Esophagus (tissue), 2 donors: ENCODE data around the gene NFIA. TPM values are rescaled to one million over a fixed set of nuclear protein-coding genes. Genes with fewer than 3 reads are reported as not detected.
A peak's percentile ranks its signal among the peaks of the same experiment; 100 is the strongest.

Experiments
- H3K27ac ChIP-seq, 2 donors: one replicate each; pipeline ENCODE4 v1.5.1; 2013; ENCODE audit warnings: low read depth in 2 of 2, mild to moderate bottlenecking in 2 of 2, inconsistent platforms in 1 of 2, low read length in 1 of 2, moderate library complexity in 1 of 2
- H3K27me3 ChIP-seq, 2 donors: one replicate each; pipeline ENCODE4 v1.6.1; 2013; ENCODE audit warnings: low read length in 2 of 2, control low read depth in 1 of 2, mild to moderate bottlenecking in 1 of 2; ENCODE audit not compliant: insufficient read depth in 2 of 2, control insufficient read depth in 1 of 2
- H3K36me3 ChIP-seq, 2 donors: one replicate each; pipeline ENCODE4 v1.6.1; 2013; ENCODE audit warnings: low read length in 1 of 2; ENCODE audit not compliant: control insufficient read depth in 2 of 2, insufficient read depth in 2 of 2
- H3K4me1 ChIP-seq, 2 donors: one replicate each; pipeline ENCODE4 v1.6.1; 2013; ENCODE audit warnings: low read length in 1 of 2; ENCODE audit not compliant: control insufficient read depth in 2 of 2, insufficient read depth in 2 of 2
- H3K4me3 ChIP-seq, 2 donors: one replicate each; pipeline ENCODE4 v1.5.1; 2013; ENCODE audit warnings: low read length in 2 of 2, mild to moderate bottlenecking in 2 of 2, low read depth in 1 of 2, moderate library complexity in 1 of 2
- H3K9me3 ChIP-seq, 2 donors: one replicate each; pipeline ENCODE4 v1.6.1; 2013; ENCODE audit warnings: mild to moderate bottlenecking in 2 of 2, low read depth in 1 of 2, low read length in 1 of 2, moderate library complexity in 1 of 2; ENCODE audit not compliant: control insufficient read depth in 2 of 2, insufficient read depth in 1 of 2
- WGBS, 2 donors: extraction: QIAGEN DNeasy Blood & Tissue Kit; methylation state at CpG; one replicate each; pipeline ENCODE4 v1.1.7; 2013; 5-methylcytosine and 5-hydroxymethylcytosine counted together
- polyA plus RNA-seq, 2 donors: library from polyadenylated mRNA; stranded (reverse); fragments of 200-250 nt; gene quantifications; one replicate each; pipeline ENCODE4 v1.2.3, GENCODE V29; 2013
- donor health status: healthy with polysubstance abuse.
- donor health status: Bipolar disorder and iron deficiency.

The NFIA gene
- polyA plus RNA-seq, 2 donors: 9.0 to 11.0 TPM

DNA sequence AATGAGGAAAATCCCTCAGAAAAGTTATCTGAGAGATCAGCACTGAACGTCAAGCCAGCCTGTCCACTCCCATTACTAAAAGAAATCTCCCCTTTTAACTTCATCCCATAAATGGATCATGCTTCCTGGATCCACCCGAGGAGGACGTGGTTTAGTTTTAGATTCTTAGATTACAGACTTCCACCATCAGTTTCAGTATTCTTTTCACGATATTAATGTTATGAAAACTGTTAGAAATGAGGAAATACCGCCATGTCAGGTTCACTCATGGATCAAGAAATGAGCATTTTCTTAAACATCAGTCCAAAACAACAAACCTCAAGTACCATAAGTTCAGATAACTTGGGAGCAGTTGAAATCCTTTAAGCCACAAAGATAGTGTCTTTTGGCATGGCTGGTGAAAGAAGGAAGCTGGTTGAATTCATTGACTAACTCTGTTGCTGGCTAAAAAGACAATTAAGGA, 49.8 kb downstream of the NFIA start:
- H3K27me3 ChIP-seq: no peaks in the 10 kb centered on the region
- H3K9me3 ChIP-seq: no peaks in the 10 kb centered on the region
- H3K27ac ChIP-seq: peak overlapping the region in 1 of 2 donors; percentile 37
- no peak overlapping the region for H3K4me3 ChIP-seq
- H3K36me3 ChIP-seq: no peaks in the 10 kb centered on the region
- WGBS, 2 donors: 41% methylated on average over 5 of the region's 5 CpGs
- H3K4me1 ChIP-seq: no peaks in the 10 kb centered on the region

DNA sequence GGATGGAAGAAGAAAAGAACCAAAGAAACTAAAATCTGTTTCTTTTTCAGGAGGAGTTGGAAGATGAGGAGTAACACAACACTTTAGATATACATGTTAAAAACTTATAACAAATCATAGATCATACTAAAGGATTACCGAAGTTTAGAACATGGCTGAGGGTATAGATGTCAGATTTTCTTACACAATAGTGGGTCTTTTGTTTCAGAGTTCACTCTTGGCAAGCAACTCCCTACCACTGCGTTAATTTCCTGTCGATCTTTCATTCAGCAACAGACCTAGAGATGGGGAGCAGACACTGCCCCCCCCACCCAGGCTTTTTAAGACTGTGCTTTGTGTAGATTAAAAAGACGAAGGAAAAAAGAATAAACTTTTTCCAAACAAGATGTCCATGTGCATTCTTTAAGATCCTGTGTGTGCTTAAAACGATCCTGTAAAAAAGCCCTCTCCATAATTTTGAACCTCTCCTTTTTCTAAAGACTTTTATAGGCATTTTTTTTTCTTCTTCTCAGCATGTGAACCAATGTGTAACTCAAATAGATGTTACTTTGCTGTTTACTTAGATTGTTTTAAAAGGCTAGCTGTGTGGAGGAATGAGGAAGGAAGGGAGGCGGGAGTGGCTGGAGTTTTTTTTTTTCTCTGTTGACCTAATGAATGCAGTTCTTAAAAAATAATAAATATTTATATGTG, 50.4 kb downstream of the NFIA start:
- Histone ChIP-seq H3K36me3 (no peaks in the 10 kb centered on the region), H3K9me3 (no peaks in the 10 kb centered on the region), H3K4me3 (peak overlapping the region in 1 of 2 donors; percentile 11), H3K4me1 (no peaks in the 10 kb centered on the region), H3K27ac (peak overlapping the region in 1 of 2 donors; percentile 37), H3K27me3 (no peaks in the 10 kb centered on the region)
- whole genome bisulfite sequencing, 2 donors: 29 to 41% methylated on average over 6 of the region's 6 CpGs

DNA sequence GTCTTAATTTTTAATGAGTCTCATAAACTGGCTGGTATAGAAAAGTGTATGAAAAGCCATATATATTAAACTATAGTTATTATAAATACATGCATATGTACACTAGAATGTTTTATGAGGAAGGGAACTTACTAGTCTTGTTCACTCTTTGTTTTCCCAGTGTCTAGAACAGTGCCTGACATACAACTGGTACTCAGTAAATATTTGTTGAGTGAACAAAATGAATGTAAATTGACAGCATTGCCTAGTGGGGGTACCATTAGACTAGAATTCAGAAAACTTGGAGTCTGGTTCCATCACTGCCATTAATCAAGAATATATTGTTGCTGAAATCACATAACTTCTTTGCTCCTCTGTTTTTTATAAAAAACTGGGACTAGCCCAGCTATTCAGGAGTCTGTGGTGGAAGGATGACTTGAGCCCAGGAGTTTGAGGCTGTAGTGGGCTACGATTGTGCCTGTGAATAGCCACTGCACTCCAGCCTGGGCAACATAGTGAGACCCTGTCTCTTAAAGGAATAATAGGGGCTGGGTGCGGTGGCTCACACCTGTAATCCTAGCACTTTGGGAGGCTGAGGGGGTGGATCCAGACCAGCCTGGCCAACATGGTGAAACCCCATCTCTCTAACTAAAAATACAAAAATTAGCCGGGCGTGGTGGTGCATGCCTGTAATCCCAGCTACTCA, 51.1 kb downstream of the NFIA start:
- H3K4me3 ChIP-seq: no peak overlapping the region
- peak overlapping the region in 1 of 2 donors; percentile 38 for H3K27ac ChIP-seq
- H3K27me3 ChIP-seq: no peaks in the 10 kb centered on the region
- H3K4me1 ChIP-seq: no peaks in the 10 kb centered on the region
- 91 to 98% methylated on average over 4 of the region's 4 CpGs for WGBS, 2 donors
- no peaks in the 10 kb centered on the region for H3K9me3 ChIP-seq
- no peaks in the 10 kb centered on the region for H3K36me3 ChIP-seq

DNA sequence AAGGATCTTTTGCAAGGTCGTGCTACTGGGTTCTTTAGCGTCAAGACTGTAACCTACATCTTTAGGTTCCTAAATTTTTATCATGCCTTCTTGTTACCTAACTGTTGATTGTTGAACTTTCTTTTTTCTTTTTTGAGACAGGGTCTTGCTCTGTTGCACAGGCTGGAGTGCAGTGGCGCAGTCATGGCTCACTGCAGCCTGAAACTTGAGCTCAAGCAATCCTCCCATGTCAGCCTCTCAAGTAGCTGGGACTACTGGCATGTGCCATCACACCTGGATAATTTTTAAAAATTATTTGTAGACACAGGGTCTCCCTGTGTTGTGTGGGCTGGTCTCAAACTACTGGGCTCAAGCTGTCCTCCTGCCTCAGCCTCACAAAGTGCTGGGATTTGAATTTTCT, 52.9 kb downstream of the NFIA start:
- Histone ChIP-seq H3K9me3 (no peaks in the 10 kb centered on the region), H3K36me3 (no peaks in the 10 kb centered on the region), H3K27ac (no peak overlapping the region), H3K4me1 (peaks cover 0 to 2% of the 10 kb centered on the region in 2 donors), H3K27me3 (no peaks in the 10 kb centered on the region), H3K4me3 (no peak overlapping the region)
- 95 to 97% methylated on average over 3 of the region's 3 CpGs for WGBS, 2 donors

DNA sequence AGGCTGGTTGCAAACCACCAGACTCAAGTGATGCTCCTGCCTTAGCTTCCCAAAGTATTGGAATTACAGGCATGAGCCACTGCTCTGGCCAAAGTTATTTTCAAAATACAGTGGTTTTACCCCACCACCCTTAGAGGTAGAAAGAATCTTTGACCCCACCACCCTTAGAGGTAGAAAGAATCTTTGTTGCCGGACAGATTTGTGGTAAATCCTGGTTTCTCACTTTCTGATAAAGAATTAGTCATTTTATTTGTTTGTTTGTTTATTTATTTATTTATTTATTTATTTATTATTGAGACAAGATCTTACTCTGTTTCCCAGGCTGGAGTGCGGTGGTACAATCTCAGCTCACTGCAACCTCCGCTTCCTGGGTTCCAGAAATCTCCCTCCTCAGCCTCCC, 55.9 kb downstream of the NFIA start:
- Histone ChIP-seq H3K4me1 (peaks cover 0 to 4% of the 10 kb centered on the region in 2 donors), H3K4me3 (no peak overlapping the region), H3K36me3 (no peaks in the 10 kb centered on the region), H3K27ac (no peak overlapping the region), H3K9me3 (no peaks in the 10 kb centered on the region), H3K27me3 (no peaks in the 10 kb centered on the region)
- WGBS, 2 donors: 98 to 99% methylated on average over 3 of the region's 3 CpGs

DNA sequence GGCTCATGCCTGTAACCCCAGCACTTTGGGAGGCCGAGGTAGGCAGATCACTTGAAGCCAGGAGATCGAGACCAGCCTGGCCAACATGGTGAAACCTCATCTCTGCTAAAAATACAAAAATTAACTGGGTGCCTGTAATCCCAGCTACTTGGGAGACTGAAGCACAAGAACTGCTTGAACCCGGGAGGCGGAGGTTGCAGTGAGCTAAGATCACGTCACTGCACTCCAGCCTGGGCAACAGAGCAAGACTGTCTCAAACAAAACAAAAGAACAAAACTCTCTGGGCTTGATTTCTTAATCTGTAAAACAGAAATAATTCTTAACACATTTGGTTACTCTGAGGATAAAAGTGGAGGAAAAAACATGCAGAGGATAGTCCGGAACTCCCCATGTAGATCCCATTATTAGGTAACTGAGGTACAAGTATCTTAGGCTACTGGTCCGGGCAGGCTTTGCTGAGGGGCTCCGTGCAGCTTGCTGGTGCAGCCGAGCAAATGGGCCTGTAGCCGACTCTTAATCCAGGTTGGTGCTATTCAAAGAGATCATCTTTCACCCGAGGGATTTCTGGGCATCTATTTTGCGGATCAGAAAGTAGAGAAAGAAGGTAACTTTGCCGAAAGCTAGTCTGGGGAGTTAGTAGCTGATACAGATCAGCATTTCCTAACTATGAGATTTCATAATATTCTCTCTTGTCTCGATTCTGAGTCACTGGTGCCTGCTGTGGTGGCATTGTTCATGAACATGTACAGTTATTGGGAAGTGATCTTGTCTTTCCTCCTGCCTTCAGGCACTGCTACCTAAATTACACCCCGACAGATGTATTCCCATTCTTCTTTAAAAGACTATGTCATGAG, 56.8 kb downstream of the NFIA start:
- Histone ChIP-seq H3K9me3 (no peaks in the 10 kb centered on the region), H3K4me1 (peaks cover 0 to 8% of the 10 kb centered on the region in 2 donors), H3K36me3 (no peaks in the 10 kb centered on the region), H3K27me3 (no peaks in the 10 kb centered on the region), H3K27ac (peak overlapping the region; percentile 79 to 91), H3K4me3 (peak overlapping the region in 1 of 2 donors; percentile 23)
- 44 to 67% methylated on average over 15 of the region's 15 CpGs for WGBS, 2 donors

DNA sequence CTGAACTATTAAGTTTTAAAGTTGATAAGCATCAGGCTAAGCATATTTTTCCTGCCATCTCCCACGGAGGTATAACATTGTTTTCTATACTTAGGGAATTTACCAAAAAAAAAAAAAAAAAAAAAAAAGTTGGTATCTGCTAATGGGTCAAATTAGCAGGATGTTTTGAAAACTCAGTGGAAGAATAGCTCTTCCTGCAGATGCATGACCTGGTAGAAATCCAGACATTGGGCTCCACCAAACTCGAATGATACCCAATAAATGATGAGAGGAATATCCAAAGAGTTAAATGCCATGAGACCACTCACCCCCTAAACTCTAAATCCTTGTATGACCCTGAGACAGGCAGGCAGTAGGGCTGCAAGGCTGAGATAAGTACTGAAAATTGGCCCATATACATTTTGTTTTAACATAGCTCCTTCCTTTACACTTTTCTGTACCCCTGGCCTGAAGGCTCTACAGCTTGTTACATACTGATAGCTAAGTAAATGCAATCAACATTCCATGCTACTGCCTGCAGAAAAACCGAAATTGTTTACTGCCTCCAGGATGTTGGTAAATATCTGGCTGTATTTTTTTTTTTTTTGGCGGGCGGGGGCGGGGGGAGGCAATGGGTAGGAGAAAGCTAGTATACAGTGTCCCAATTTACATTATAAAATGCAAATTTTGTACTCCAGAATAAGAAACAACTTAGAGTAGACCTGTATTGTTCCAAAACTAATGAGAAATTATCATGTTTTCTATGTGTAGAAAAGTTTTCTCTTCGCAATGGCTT, 57.6 kb downstream of the NFIA start:
- WGBS, 2 donors: 56 to 68% methylated on average over 7 of the region's 7 CpGs
- Histone ChIP-seq H3K27ac (no peak overlapping the region), H3K4me1 (peaks cover 0 to 8% of the 10 kb centered on the region in 2 donors), H3K36me3 (no peaks in the 10 kb centered on the region), H3K27me3 (no peaks in the 10 kb centered on the region), H3K9me3 (no peaks in the 10 kb centered on the region), H3K4me3 (no peak overlapping the region)

DNA sequence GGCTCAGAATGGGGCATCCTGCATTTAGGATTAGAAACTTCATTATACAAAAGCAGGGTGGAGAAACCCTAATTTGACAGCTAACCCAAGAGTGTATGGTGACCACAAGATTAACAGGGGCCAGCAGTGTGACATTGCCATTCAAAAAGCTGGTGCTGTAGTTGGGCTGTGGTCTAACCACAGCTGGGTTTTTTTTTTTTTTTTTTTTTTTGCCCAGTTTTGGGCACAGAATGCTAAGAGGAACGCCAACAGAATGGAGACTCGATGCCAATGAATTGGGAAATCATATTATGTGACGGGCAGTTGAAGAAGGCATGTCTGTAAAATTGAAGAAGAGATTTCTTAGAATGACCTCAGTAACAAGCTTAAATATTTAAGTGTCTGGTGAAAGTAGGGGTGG, 58.4 kb downstream of the NFIA start:
- no peaks in the 10 kb centered on the region for H3K27me3 ChIP-seq
- 38 to 45% methylated on average over 3 of the region's 3 CpGs for WGBS, 2 donors
- no peaks in the 10 kb centered on the region for H3K36me3 ChIP-seq
- no peak overlapping the region for H3K4me3 ChIP-seq
- H3K27ac ChIP-seq: peak overlapping the region; percentile 45 to 78
- peaks cover 0 to 8% of the 10 kb centered on the region in 2 donors for H3K4me1 ChIP-seq
- no peaks in the 10 kb centered on the region for H3K9me3 ChIP-seq
